Esophagus mucosa (tissue), 1 donor: ENCODE results near the gene FDPS. TPM values are rescaled to one million over a fixed set of nuclear protein-coding genes. Genes with fewer than 3 reads are reported as not detected.

Experiments used
- total RNA-seq: library from RNA; stranded (reverse); gene quantifications from one replicate; pipeline ENCODE4 v1.2.4, GENCODE V29; 2023
- donor health status: DM: yes; HTN: yes; CAD: no.

FDPS gene
- total RNA-seq, 1 donor from 2014 or later = 401 TPM

Other genes starting within 250 kb of the FDPS start
- gene EFNA4, start 245.1 kb upstream of the FDPS start, total RNA-seq = 12.1 TPM
- 20.6 TPM for gene EFNA3, start 230.0 kb upstream of the FDPS start, total RNA-seq
- 40.9 TPM for gene EFNA1, start 181.0 kb upstream of the FDPS start, total RNA-seq
- gene SLC50A1, start 173.0 kb upstream of the FDPS start, total RNA-seq = 42.9 TPM
- gene DPM3, start 168.3 kb upstream of the FDPS start, total RNA-seq = 62.4 TPM
- 111 TPM for gene KRTCAP2, start 135.6 kb upstream of the FDPS start, total RNA-seq
- gene TRIM46, start 135.0 kb upstream of the FDPS start, total RNA-seq = 0.12 TPM
- gene THBS3, start 101.0 kb upstream of the FDPS start, total RNA-seq = 14.5 TPM
- 36.5 TPM for gene MTX1, start 100.2 kb upstream of the FDPS start, total RNA-seq
- gene ENTREP3, start 53.4 kb upstream of the FDPS start, total RNA-seq = 24.9 TPM
- gene SCAMP3, start 46.5 kb upstream of the FDPS start, total RNA-seq = 43.3 TPM
- gene CLK2, start 35.4 kb upstream of the FDPS start, total RNA-seq = 16.9 TPM
- 1.7 TPM for gene HCN3, start 31.4 kb upstream of the FDPS start, total RNA-seq
- 0.20 TPM for gene PKLR, start 7.4 kb upstream of the FDPS start, total RNA-seq
- gene RUSC1, start 12.0 kb downstream of the FDPS start, total RNA-seq = 40.7 TPM